Measurements from ENCODE around the gene TAGLN3. TPM values are rescaled to one million over a fixed set of nuclear protein-coding genes. Genes with fewer than 3 reads are reported as not detected.

Gene TAGLN3
- total and polyA plus RNA-seq, 2 donors (not counting 3 experiments of a cell fraction or from before 2014, with no cell fraction given), result not detected

DNA sequence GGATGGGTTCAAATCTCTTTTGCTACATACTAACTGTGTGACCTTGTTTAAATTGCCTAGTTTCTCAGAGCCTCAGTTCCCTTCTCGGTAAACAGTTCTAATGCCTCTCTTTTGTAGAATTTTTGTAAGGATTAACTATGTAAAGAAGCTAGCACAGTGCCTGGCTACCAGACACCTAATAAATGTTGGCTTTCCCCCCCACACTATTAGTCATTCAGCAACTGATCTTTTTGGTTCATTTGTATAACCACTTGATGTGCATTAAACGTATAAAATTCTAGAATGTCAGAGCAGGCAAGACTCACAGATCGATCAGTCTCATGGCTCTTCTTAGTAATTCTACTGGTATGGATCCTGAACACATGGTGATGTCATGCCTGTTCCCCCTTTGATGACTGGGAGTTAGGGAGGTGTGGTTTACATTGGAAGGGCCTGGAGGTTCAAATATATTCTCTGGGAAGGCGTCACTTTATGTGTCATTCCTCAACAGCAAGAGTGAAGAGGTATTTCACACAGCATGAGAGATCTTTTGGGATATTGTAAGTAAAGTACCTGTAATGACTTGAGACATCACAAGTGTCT, 6.5 kb downstream of the TAGLN3 start:
- H3K27me3 ChIP-seq (ENCODE audit: control insufficient read depth in 2 of 2, insufficient read depth in 2 of 2, low read length in 2 of 2), result no peaks in the 10 kb centered on the region
- H3K9me1 ChIP-seq (replicated peaks; ENCODE audit: control insufficient read depth, extremely low read depth, insufficient read depth, low read length), result no peaks in the 10 kb centered on the region
- no peak overlapping the region for H3K4me3 ChIP-seq (replicated peaks in 1 of 3; ENCODE audit: insufficient read depth in 1 of 3, low read depth in 1 of 3, low read length in 3 of 3)
- TF ChIP-seq GATA2 (IDR thresholded peaks at IDR 0.05; ENCODE audit: insufficient read depth, insufficient read length, low read depth, low read length), result no peak
- TF ChIP-seq JUN (IDR thresholded peaks at IDR 0.05; ENCODE audit: borderline replicate concordance, insufficient read depth, insufficient read length, low read depth), result no peak
- no peak for TF ChIP-seq POLR2AphosphoS5 (IDR thresholded peaks at IDR 0.05; ENCODE audit: insufficient read depth, low read depth, low read length)
- no peak for TF ChIP-seq EZH2 (IDR thresholded peaks at IDR 0.05; ENCODE audit: borderline replicate concordance, low read depth, low read length, severe bottlenecking)
- TF ChIP-seq, protein P1, sequence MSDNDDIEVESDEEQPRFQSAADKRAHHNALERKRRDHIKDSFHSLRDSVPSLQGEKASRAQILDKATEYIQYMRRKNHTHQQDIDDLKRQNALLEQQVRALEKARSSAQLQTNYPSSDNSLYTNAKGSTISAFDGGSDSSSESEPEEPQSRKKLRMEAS (IDR thresholded peaks at IDR 0.05; ENCODE audit: insufficient read depth, insufficient read length), result no peak
- no peak for TF ChIP-seq MYC (IDR thresholded peaks at IDR 0.05; ENCODE audit: low read depth, low read length)
- no peak for TF ChIP-seq FOS (IDR thresholded peaks at IDR 0.05; ENCODE audit: borderline replicate concordance, insufficient read depth, low read length)
- TF ChIP-seq, protein P2, sequence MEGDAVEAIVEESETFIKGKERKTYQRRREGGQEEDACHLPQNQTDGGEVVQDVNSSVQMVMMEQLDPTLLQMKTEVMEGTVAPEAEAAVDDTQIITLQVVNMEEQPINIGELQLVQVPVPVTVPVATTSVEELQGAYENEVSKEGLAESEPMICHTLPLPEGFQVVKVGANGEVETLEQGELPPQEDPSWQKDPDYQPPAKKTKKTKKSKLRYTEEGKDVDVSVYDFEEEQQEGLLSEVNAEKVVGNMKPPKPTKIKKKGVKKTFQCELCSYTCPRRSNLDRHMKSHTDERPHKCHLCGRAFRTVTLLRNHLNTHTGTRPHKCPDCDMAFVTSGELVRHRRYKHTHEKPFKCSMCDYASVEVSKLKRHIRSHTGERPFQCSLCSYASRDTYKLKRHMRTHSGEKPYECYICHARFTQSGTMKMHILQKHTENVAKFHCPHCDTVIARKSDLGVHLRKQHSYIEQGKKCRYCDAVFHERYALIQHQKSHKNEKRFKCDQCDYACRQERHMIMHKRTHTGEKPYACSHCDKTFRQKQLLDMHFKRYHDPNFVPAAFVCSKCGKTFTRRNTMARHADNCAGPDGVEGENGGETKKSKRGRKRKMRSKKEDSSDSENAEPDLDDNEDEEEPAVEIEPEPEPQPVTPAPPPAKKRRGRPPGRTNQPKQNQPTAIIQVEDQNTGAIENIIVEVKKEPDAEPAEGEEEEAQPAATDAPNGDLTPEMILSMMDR (IDR thresholded peaks at IDR 0.05; ENCODE audit: extremely low read depth in 1 of 2, insufficient read depth in 1 of 2, low read depth in 1 of 2, low read length in 2 of 2), result no peak
- TF ChIP-seq POLR2A (IDR thresholded peaks at IDR 0.05; ENCODE audit: low read depth, low read length), result no peak
- dilution Hi-C loops (cut with MboI; ENCODE audit: extremely low pct_ligation_motif_present, low sequenced_read_pairs) (no loop called here), intact Hi-C loops (cut with micrococcal nuclease) (no loop called here)
- DNase-seq (ENCODE audit: low read depth, low spot score), result no peak
- ChIA-PET CTCF (interaction anchor here (5.0 to 7.2 kb wide), 2 partner anchors 9 to 16 kb away, joined by 51 to 61 read pairs; no protein-coding TSS in a partner anchor), POLR2A (no interaction called here)
- no peak overlapping the region for H3K9ac ChIP-seq (replicated peaks; ENCODE audit: extremely low read depth, insufficient read depth, low read length)
- H3K27ac ChIP-seq (ENCODE audit: insufficient read depth, low read depth, low read length), result no peak overlapping the region
- no peak for FAIRE-seq
- no peaks in the 10 kb centered on the region for H3K36me3 ChIP-seq (ENCODE audit: control insufficient read depth in 2 of 2, extremely low read depth in 1 of 2, insufficient read depth in 2 of 2, low read length in 2 of 2)
- H2AFZ ChIP-seq (ENCODE audit: low read depth, low read length), result no peak overlapping the region
- H3K79me2 ChIP-seq (ENCODE audit: control insufficient read depth, insufficient read depth, low read length), result no peaks in the 10 kb centered on the region
- H3K4me2 ChIP-seq (ENCODE audit: insufficient read depth, low read length), result no peak overlapping the region
- H4K20me1 ChIP-seq (replicated peaks; ENCODE audit: control insufficient read depth, extremely low read depth, insufficient read depth, low read length), result no peaks in the 10 kb centered on the region
- H3K4me1 ChIP-seq (ENCODE audit: control insufficient read depth, extremely low read depth, insufficient read depth, low read length), result no peaks in the 10 kb centered on the region
- no TSS peak for BruUV-seq (replicated peaks)
- H3K9me3 ChIP-seq (replicated peaks; ENCODE audit: control insufficient read depth, insufficient read depth, low read length), result no peaks in the 10 kb centered on the region

Measured in endothelial cell of umbilical vein (primary cell).